WTC11 (cell line): ENCODE measurements around the gene SLC38A3. TPM values are rescaled to one million over a fixed set of nuclear protein-coding genes. Genes with fewer than 3 reads are reported as not detected.
A peak's percentile ranks its signal among the peaks of the same experiment; 100 is the strongest.

Experiments
- ATAC-seq: fragments of 200-7000 bp; cut with Tn5 transposase; 2 replicates; pipeline ENCODE4 v1.10.0; 2021; ENCODE audit warnings: mild to moderate bottlenecking, moderate library complexity
- CTCF ChIA-PET: fragments of 300-600 bp; sonication (Branson Sonifier 250); formaldehyde crosslinking; loops from one replicate; lab custom pipeline; 2021; ENCODE audit warnings: antibody characterized with exemption; lab: Charles Lee
- POLR2A ChIA-PET: fragments of 350-600 bp; sonication (Branson Sonifier 250); formaldehyde crosslinking; loops from one replicate; lab custom pipeline; 2021; ENCODE audit warnings: antibody characterized with exemption; lab: Charles Lee
- DNase-seq: peaks from one replicate; pipeline ENCODE4 v3.0.0; 2021; ENCODE audit warnings: low spot score
- H3K27ac Mint-ChIP-seq: 2 replicates; pipeline ENCODE4 v1.8.0; 2021; ENCODE audit warnings: mixed read lengths
- H3K27me3 Mint-ChIP-seq: 2 replicates; pipeline ENCODE4 v1.8.0; 2021; ENCODE audit warnings: low read depth, mild to moderate bottlenecking, moderate library complexity, mixed read lengths
- H3K36me3 Mint-ChIP-seq: 2 replicates; pipeline ENCODE4 v1.8.0; 2021; ENCODE audit warnings: mixed read lengths
- H3K4me1 Mint-ChIP-seq: 2 replicates; pipeline ENCODE4 v1.8.0; 2022; ENCODE audit warnings: mixed read lengths
- H3K4me3 Mint-ChIP-seq: 2 replicates; pipeline ENCODE4 v1.8.0; 2021; ENCODE audit warnings: mild to moderate bottlenecking, moderate library complexity, mixed read lengths
- H3K9me3 Mint-ChIP-seq: 2 replicates; pipeline ENCODE4 v1.8.0; 2021; ENCODE audit warnings: mixed read lengths
- ETV6 ChIP-seq: sonication (generic); formaldehyde crosslinking; IDR thresholded peaks from 2 replicates; pipeline ENCODE4 v1.8.1; 2022; ENCODE audit warnings: mild to moderate bottlenecking, missing genetic modification reagents
- FOXP1 ChIP-seq: sonication (generic); formaldehyde crosslinking; IDR thresholded peaks from 2 replicates; pipeline ENCODE4 v1.8.0; 2022; ENCODE audit warnings: missing genetic modification reagents, mild to moderate bottlenecking, moderate library complexity, borderline replicate concordance
- GTF2I ChIP-seq: fragments of 250-450 bp; sonication (Bioruptor Pico); conservative IDR thresholded peaks from 2 replicates; pipeline ENCODE4 v1.4.0; 2021; ENCODE audit warnings: mild to moderate bottlenecking
- HMGA2 ChIP-seq: fragments of 250-450 bp; sonication (Bioruptor Pico); IDR thresholded peaks from 2 replicates; pipeline ENCODE4 v1.4.0; 2021; ENCODE audit warnings: mild to moderate bottlenecking, moderate library complexity
- IRF2 ChIP-seq: sonication (generic); formaldehyde crosslinking; IDR thresholded peaks from 2 replicates; pipeline ENCODE4 v1.8.0; 2022; ENCODE audit warnings: low read depth, missing genetic modification reagents, borderline replicate concordance
- MYBL2 ChIP-seq: sonication (generic); formaldehyde crosslinking; IDR thresholded peaks from 2 replicates; pipeline ENCODE4 v1.8.1; 2023; ENCODE audit warnings: mild to moderate bottlenecking, moderate library complexity, missing genetic modification reagents
- NFE2L1 ChIP-seq: sonication (generic); formaldehyde crosslinking; IDR thresholded peaks from 2 replicates; pipeline ENCODE4 v1.8.1; 2023; ENCODE audit warnings: missing genetic modification reagents
- OVOL2 ChIP-seq: fragments of 250-450 bp; sonication (Bioruptor Pico); IDR thresholded peaks from 2 replicates; pipeline ENCODE4 v1.9.0; 2021; ENCODE audit warnings: mild to moderate bottlenecking, borderline replicate concordance
- RORB ChIP-seq: fragments of 250-450 bp; sonication (Bioruptor Pico); IDR thresholded peaks from 2 replicates; pipeline ENCODE4 v1.9.0; 2021; ENCODE audit warnings: mild to moderate bottlenecking
- ZNF219 ChIP-seq: sonication (generic); formaldehyde crosslinking; IDR thresholded peaks from 2 replicates; pipeline ENCODE4 v1.8.0; 2023; ENCODE audit warnings: missing genetic modification reagents, mild to moderate bottlenecking, borderline replicate concordance
- ZNF317 ChIP-seq: sonication (generic); formaldehyde crosslinking; IDR thresholded peaks from 2 replicates; pipeline ENCODE4 v1.8.1; 2023; ENCODE audit warnings: low read depth, mild to moderate bottlenecking, moderate library complexity, missing genetic modification reagents, borderline replicate concordance
- ZNF416 ChIP-seq: fragments of 250-450 bp; sonication (Bioruptor Pico); IDR thresholded peaks from 2 replicates; pipeline ENCODE4 v1.9.0; 2021; ENCODE audit warnings: mild to moderate bottlenecking, inconsistent platforms
- ZNF423 ChIP-seq: fragments of 250-450 bp; sonication (Bioruptor Pico); IDR thresholded peaks from 2 replicates; pipeline ENCODE4 v2.1.2; 2022; ENCODE audit warnings: mild to moderate bottlenecking, moderate library complexity
- total RNA-seq: library from RNA; stranded (reverse); gene quantifications from 3 replicates; pipeline ENCODE4 v1.2.3, GENCODE V29; 2021
- TF ChIP-seq, protein P1 (sequence below): sonication (generic); formaldehyde crosslinking; IDR thresholded peaks from 2 replicates; pipeline ENCODE4 v1.8.0; 2022; ENCODE audit warnings: mild to moderate bottlenecking, missing genetic modification reagents
- TF ChIP-seq, protein P2 (sequence below): fragments of 250-450 bp; sonication (Bioruptor Pico); IDR thresholded peaks from 2 replicates; pipeline ENCODE4 v1.8.0; 2021; ENCODE audit warnings: mild to moderate bottlenecking
- TF ChIP-seq, protein P3 (sequence below): fragments of 200-600 bp; IDR thresholded peaks from 2 replicates; pipeline ENCODE4 v1.8.0; 2022; ENCODE audit warnings: antibody characterized with exemption
- TF ChIP-seq, protein P4 (sequence below): sonication (generic); formaldehyde crosslinking; IDR thresholded peaks from 2 replicates; pipeline ENCODE4 v1.8.1; 2022; ENCODE audit warnings: missing genetic modification reagents, borderline replicate concordance
- TF ChIP-seq, protein P5 (sequence below): sonication (generic); formaldehyde crosslinking; IDR thresholded peaks from 2 replicates; pipeline ENCODE4 v1.8.0; 2022; ENCODE audit warnings: mild to moderate bottlenecking, missing genetic modification reagents
- TF ChIP-seq, protein P6 (sequence below): fragments of 250-450 bp; sonication (Bioruptor Pico); IDR thresholded peaks from 2 replicates; pipeline ENCODE4 v1.9.0; 2021; ENCODE audit warnings: mild to moderate bottlenecking, borderline replicate concordance

SLC38A3 gene
- total RNA-seq, 1 experiment from 2014 or later, result 0.90 TPM

DNA sequence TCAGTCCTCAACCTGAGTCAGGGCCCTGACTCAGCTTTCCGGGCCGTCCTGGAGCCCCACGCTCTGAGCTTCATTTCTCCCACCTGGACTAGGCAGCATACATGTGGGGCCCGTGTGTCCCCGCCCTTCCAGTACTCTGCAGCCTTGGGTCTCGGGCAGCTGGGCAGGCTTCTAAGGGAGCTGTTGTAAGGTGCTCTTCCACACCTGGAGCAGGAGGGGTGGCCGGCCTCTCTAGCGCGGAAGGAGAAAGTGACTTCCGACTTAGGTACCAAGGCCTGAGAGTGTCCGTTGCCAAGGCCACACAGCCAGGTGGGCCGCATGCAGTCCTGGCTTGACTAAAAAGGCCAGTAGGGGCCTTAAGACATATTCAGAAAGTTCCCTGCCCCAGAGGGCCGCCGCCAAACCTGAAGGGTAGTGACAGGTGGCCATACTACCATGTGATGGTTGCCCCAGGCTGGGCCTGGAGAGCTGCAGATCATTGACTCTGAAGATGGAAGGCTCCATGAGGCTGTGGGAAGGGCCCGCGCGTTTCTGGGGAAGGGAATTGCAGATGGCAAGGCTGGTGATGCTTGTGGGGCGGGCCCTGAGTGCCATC is 54.5 kb downstream of the SLC38A3 start (continued):
- TF ChIP-seq, protein P1, sequence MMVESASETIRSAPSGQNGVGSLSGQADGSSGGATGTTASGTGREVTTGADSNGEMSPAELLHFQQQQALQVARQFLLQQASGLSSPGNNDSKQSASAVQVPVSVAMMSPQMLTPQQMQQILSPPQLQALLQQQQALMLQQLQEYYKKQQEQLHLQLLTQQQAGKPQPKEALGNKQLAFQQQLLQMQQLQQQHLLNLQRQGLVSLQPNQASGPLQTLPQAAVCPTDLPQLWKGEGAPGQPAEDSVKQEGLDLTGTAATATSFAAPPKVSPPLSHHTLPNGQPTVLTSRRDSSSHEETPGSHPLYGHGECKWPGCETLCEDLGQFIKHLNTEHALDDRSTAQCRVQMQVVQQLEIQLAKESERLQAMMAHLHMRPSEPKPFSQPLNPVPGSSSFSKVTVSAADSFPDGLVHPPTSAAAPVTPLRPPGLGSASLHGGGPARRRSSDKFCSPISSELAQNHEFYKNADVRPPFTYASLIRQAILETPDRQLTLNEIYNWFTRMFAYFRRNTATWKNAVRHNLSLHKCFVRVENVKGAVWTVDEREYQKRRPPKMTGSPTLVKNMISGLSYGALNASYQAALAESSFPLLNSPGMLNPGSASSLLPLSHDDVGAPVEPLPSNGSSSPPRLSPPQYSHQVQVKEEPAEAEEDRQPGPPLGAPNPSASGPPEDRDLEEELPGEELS (CRISPR knock-in tag), result no peak
- TF ChIP-seq IRF2 (CRISPR knock-in tag) (no peak), RORB (CRISPR knock-in tag) (no peak)
- TF ChIP-seq, protein P2, sequence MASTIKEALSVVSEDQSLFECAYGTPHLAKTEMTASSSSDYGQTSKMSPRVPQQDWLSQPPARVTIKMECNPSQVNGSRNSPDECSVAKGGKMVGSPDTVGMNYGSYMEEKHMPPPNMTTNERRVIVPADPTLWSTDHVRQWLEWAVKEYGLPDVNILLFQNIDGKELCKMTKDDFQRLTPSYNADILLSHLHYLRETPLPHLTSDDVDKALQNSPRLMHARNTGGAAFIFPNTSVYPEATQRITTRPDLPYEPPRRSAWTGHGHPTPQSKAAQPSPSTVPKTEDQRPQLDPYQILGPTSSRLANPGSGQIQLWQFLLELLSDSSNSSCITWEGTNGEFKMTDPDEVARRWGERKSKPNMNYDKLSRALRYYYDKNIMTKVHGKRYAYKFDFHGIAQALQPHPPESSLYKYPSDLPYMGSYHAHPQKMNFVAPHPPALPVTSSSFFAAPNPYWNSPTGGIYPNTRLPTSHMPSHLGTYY (CRISPR knock-in tag), result no peak

DNA sequence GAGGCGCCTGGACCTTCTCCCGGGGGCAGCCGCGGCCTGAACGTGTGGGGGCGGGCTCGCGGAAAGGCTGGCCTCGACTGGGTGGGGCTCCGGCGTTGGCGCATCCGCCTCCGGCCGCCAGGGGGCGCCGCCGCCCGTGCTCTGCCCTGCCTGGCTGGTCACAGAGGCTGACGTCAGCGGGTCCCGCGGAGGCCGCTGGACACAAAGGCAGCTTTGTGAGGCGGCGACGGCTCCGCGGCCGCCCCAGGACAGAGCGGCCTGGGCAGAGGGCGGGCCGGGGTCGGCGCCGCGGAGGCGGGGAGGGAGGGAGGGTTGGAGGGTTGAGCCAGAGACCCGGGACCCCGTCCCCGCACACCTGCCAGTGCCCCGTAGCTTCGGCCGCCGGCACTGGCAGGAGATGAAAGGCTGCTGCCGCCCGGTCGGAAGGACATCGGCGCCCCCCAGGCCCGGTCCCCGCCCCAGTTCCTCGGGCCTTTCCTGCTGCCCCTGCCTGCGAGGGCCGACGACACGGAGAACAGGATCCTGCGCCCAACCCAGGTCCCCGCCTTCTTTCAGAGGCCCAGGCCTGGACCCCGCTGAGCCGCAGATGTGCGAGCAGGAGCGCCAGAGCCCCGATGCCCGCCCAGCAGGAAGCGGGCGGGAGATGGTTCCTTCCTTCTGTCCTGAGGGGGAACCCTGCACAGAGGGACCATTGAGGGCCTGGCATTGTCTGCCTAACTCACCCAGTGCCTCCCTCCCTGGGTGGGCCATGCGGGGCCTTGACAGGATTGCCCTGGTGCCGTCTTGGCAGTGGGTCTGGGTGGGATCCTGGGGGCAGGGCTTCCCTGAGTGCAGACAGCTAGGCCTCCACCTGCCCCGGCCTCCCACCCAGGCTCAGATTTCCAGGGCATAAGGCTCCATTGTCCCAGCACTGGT is 55.2 kb downstream of the SLC38A3 start:
- ATAC-seq (peak; percentile 42), DNase-seq (peak; percentile 94)
- H3K27me3 Mint-ChIP-seq, result no peaks in the 10 kb centered on the region
- peak overlapping the region; percentile 64 for H3K4me3 Mint-ChIP-seq
- ChIA-PET POLR2A (interaction anchor here (0.6 to 1.6 kb wide), 8 partner anchors 9 to 66 kb away, joined by 3 to 6 read pairs (median 4); partner anchors contain the start of genes GNAI2, HYAL3, NAA80 and SEMA3B), CTCF (interaction anchor here (0.6 to 7.6 kb wide), 35 partner anchors 7 to 349 kb away, joined by 3 to 151 read pairs (median 5); partner anchors contain the start of genes GNAI2, HYAL1, HYAL2 and HYAL3)
- H3K9me3 Mint-ChIP-seq, result no peaks in the 10 kb centered on the region
- H3K36me3 Mint-ChIP-seq, result peaks cover 16% of the 10 kb centered on the region
- no peak overlapping the region for H3K27ac Mint-ChIP-seq
- H3K4me1 Mint-ChIP-seq, result peaks cover 31% of the 10 kb centered on the region
- TF ChIP-seq, protein P3, sequence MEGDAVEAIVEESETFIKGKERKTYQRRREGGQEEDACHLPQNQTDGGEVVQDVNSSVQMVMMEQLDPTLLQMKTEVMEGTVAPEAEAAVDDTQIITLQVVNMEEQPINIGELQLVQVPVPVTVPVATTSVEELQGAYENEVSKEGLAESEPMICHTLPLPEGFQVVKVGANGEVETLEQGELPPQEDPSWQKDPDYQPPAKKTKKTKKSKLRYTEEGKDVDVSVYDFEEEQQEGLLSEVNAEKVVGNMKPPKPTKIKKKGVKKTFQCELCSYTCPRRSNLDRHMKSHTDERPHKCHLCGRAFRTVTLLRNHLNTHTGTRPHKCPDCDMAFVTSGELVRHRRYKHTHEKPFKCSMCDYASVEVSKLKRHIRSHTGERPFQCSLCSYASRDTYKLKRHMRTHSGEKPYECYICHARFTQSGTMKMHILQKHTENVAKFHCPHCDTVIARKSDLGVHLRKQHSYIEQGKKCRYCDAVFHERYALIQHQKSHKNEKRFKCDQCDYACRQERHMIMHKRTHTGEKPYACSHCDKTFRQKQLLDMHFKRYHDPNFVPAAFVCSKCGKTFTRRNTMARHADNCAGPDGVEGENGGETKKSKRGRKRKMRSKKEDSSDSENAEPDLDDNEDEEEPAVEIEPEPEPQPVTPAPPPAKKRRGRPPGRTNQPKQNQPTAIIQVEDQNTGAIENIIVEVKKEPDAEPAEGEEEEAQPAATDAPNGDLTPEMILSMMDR, result peak; percentile 98
- TF ChIP-seq HMGA2 (CRISPR knock-in tag), result no peak
- TF ChIP-seq ZNF423 (CRISPR knock-in tag), result 0 out of 2 replicates have a peak, but pooled peaks have one; percentile 25
- TF ChIP-seq, protein P4, sequence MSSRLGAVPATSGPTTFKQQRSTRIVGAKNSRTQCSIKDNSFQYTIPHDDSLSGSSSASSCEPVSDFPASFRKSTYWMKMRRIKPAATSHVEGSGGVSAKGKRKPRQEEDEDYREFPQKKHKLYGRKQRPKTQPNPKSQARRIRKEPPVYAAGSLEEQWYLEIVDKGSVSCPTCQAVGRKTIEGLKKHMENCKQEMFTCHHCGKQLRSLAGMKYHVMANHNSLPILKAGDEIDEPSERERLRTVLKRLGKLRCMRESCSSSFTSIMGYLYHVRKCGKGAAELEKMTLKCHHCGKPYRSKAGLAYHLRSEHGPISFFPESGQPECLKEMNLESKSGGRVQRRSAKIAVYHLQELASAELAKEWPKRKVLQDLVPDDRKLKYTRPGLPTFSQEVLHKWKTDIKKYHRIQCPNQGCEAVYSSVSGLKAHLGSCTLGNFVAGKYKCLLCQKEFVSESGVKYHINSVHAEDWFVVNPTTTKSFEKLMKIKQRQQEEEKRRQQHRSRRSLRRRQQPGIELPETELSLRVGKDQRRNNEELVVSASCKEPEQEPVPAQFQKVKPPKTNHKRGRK (CRISPR knock-in tag), result no peak
- no peak for TF ChIP-seq RORB (CRISPR knock-in tag)
- peak; percentile 28; the same call in 1 of the 2 replicates for TF ChIP-seq OVOL2 (CRISPR knock-in tag)
- TF ChIP-seq FOXP1, result no peak; the same call in 1 of the 2 replicates
- TF ChIP-seq MYBL2 (CRISPR knock-in tag), result 0 out of 2 replicates have a peak, but pooled peaks have one; percentile 55
- TF ChIP-seq ETV6, result peak; percentile 60; the same call in 1 of the 2 replicates
- no peak; the same call in 1 of the 2 replicates for TF ChIP-seq ZNF219 (CRISPR knock-in tag)
- TF ChIP-seq NFE2L1 (CRISPR knock-in tag), result peak; percentile 48; the same call in 1 of the 2 replicates
- TF ChIP-seq, protein P5, sequence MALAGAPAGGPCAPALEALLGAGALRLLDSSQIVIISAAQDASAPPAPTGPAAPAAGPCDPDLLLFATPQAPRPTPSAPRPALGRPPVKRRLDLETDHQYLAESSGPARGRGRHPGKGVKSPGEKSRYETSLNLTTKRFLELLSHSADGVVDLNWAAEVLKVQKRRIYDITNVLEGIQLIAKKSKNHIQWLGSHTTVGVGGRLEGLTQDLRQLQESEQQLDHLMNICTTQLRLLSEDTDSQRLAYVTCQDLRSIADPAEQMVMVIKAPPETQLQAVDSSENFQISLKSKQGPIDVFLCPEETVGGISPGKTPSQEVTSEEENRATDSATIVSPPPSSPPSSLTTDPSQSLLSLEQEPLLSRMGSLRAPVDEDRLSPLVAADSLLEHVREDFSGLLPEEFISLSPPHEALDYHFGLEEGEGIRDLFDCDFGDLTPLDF (CRISPR knock-in tag), result no peak
- TF ChIP-seq, protein P6, sequence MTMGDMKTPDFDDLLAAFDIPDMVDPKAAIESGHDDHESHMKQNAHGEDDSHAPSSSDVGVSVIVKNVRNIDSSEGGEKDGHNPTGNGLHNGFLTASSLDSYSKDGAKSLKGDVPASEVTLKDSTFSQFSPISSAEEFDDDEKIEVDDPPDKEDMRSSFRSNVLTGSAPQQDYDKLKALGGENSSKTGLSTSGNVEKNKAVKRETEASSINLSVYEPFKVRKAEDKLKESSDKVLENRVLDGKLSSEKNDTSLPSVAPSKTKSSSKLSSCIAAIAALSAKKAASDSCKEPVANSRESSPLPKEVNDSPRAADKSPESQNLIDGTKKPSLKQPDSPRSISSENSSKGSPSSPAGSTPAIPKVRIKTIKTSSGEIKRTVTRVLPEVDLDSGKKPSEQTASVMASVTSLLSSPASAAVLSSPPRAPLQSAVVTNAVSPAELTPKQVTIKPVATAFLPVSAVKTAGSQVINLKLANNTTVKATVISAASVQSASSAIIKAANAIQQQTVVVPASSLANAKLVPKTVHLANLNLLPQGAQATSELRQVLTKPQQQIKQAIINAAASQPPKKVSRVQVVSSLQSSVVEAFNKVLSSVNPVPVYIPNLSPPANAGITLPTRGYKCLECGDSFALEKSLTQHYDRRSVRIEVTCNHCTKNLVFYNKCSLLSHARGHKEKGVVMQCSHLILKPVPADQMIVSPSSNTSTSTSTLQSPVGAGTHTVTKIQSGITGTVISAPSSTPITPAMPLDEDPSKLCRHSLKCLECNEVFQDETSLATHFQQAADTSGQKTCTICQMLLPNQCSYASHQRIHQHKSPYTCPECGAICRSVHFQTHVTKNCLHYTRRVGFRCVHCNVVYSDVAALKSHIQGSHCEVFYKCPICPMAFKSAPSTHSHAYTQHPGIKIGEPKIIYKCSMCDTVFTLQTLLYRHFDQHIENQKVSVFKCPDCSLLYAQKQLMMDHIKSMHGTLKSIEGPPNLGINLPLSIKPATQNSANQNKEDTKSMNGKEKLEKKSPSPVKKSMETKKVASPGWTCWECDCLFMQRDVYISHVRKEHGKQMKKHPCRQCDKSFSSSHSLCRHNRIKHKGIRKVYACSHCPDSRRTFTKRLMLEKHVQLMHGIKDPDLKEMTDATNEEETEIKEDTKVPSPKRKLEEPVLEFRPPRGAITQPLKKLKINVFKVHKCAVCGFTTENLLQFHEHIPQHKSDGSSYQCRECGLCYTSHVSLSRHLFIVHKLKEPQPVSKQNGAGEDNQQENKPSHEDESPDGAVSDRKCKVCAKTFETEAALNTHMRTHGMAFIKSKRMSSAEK (CRISPR knock-in tag), result no peak
- no peak for TF ChIP-seq ZNF317 (CRISPR knock-in tag)
- no peak; the same call in 1 of the 2 replicates for TF ChIP-seq ZNF416
- TF ChIP-seq GTF2I (CRISPR knock-in tag), result no peak
- TF ChIP-seq, protein P2 (CRISPR knock-in tag), result peak; percentile 52; the same call in 1 of the 2 replicates
